Fibroblast of skin of scalp (primary cell): ENCODE results near the gene COQ10B. TPM values are rescaled to one million over a fixed set of nuclear protein-coding genes. Genes with fewer than 3 reads are reported as not detected.
"Not testable (repeated sequence)": the region's sequence is repeated elsewhere in the genome, so short reads cannot be mapped to it uniquely, and the experiment has no call there.

Experiments
- DNase-seq: peaks from one replicate; pipeline ENCODE4 v3.0.0-alpha.2; 2013
- polyA plus RNA-seq, 2 experiments: library from polyadenylated mRNA; unstranded; fragments of 120-200 nt; gene quantifications; one replicate each; pipeline ENCODE4 v1.2.1, GENCODE V29; 2013; ENCODE audit not compliant: insufficient read length in 2 of 2

Gene COQ10B
- polyA plus RNA-seq (2013, experiment 1 of 2; ENCODE audit: insufficient read length) = 23.4 TPM
- polyA plus RNA-seq (2013, experiment 2 of 2; ENCODE audit: insufficient read length) = 24.8 TPM

DNA sequence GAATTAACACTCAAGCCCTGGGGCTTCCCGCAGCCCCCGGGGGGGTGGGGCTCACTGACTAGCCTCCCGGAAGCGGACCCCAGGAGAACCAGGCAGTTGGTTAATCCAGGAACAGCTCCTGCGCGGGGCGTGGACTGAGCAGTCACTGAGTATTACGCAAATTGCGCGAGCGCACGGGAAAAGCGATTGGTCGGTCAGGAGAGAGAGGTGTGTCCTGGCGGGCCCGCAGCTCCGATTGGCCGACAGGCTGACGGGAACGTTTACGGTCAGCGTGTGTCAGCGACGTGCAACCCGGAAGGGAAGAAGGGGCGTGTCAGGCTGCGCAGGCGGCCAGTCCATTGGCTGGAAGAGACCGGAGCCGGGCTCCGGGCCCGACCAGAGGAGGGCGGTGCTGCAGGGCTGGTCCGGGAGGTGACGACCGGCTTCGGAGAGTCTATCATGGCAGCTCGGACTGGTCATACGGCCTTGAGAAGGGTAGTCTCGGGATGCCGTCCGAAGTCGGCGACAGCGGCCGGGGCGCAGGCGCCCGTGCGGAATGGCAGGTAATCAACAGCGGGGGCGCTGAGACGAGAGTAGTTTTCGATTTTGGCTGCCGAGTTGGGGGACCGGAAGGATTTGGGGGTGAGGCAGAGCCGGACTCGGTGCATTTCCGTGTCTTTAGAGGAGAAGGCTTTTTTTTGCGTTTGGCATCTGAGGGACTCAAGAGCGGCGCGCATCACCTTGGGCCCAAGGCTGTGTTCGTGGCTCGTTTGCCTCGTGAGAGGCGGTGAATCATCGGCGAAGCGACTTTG lies at the start of gene COQ10B:
Gene COQ10B, plus strand, starts transcription at position 430 of the 791 bp plus-strand sequence. Its CDS starts 9 bp downstream, at position 439.
- peak; percentile 100 for DNase-seq

DNA sequence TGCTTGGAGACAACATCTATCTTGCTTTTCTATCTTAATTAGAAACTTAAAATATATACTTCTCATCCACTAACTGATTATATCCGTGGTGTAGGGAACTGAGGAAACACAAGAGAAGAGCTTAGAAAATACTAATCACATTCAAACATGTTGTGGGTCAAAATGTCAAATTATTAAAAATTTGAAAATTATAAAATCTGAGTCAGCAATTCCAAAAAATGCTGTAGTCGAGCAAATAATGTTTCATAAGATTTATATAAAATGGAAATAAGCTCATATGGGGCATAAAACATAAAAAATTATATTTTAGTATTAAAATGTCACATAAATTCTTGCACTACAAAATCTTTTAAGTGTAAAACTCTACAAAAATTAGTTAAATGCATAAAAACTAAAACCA lies 47.8 kb upstream of the COQ10B start:
- DNase-seq = no peak

DNA sequence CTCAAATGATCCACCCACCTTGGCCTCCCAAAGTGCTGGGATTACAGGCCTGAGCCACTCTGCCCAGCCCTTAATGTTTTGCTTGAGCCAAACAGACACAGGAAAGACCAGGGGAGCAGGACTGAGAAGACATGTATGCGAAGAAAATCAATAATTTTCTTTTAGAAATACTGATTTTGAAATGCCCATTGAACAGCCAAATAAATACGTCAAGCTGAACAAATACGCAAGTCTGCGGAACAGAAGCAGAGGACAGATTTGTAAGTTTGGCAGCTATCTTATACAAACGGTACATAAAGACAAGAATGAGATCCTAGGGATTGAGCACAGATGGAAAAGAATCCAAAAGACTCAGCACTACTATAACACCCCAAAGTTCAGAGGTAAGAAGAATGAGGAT lies 39.3 kb upstream of the COQ10B start:
- DNase-seq = no peak

DNA sequence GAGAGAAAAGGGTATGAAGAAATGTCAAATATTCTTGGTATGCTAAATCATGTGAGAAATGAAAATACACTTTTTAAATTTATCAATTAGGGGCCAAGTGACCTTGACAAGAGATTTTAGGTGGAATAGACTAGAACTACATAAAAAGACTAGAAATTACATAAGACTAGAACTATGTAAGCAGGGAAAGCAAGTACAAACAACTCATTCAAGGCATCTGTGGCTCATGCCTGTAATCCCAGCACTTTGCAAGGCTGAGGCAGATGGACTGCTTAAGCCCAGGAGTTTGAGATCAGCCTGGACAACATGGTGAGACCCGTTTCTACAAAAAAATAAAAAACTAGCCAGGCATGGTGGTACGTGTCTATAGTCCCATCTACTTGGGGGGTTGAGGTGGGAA lies 38.8 kb upstream of the COQ10B start:
- DNase-seq = no peak

DNA sequence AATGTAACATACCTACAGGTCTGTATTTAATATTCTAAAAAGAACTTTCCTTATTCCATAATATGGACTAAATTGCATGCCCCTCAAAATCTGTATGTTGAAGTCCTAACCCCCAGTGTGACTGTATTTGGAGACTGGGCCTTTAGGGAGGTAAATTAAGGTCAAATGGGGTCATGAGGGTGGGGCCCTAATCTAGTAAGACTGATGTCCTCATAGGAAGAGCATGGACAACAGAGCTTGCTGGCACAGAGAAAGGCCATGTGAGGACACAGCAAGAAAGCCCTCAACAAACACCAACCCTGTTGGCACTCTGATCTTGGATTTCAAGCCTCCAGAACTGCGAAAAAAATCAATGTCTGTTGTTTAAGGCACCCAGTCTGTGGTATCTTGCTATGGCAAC lies 37.1 kb upstream of the COQ10B start:
- no peak for DNase-seq

DNA sequence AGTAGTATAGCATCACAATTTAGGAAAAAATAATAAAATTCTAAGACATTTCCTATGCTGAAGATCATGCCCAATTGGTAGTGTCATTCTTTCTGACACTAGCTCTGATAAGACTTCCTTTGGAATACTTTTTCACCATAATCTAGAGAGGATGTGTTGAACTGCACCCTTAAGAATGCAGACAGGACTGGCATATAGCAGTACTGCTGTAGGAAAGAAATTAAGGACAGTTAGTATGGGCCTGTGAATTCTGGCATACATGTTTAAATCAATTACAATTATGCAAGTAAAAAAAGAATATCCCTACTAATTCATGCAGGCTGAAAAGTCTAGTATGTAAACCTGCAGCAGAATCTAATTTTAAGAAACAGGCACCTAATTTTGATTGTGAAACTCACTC lies 33.9 kb upstream of the COQ10B start:
- no peak for DNase-seq

DNA sequence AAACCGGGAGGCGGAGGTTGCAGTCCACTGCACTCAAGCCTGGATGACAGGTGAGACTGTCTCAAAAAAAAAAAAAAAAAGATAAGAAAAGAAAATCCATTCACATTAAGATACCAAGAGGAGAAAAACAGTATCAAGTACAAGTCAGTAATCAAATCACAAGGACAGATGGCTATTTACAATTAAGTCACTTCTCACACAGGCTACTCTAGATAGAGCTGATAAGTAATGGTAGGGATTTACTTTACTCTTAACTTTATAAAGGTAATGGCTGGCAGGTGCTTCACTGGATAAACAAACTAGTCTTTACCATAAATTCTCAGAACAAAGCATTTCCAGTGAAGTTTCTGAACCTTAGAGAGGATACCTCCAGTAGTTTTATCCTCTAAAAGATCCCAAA lies 30.0 kb upstream of the COQ10B start:
- DNase-seq = no peak

DNA sequence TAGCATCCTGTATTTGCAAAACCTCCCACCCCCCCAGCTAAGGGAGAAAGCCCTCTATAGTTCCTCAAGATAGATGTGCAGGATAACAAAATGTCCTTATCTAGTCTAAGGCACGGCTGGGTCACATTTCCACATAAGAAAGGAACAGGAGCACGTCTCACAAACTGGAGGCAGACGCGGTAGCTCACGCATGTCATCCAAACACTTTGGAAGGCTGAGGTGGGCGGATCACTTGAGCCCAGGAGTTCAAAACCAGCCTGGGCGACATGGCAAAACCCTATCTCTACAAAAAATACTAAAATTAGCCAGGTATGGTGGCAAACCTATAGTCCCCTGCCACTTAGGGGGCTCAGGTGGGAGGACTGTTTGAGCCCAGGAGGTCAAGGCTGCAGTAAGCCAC lies 27.8 kb upstream of the COQ10B start:
- DNase-seq = no peak

DNA sequence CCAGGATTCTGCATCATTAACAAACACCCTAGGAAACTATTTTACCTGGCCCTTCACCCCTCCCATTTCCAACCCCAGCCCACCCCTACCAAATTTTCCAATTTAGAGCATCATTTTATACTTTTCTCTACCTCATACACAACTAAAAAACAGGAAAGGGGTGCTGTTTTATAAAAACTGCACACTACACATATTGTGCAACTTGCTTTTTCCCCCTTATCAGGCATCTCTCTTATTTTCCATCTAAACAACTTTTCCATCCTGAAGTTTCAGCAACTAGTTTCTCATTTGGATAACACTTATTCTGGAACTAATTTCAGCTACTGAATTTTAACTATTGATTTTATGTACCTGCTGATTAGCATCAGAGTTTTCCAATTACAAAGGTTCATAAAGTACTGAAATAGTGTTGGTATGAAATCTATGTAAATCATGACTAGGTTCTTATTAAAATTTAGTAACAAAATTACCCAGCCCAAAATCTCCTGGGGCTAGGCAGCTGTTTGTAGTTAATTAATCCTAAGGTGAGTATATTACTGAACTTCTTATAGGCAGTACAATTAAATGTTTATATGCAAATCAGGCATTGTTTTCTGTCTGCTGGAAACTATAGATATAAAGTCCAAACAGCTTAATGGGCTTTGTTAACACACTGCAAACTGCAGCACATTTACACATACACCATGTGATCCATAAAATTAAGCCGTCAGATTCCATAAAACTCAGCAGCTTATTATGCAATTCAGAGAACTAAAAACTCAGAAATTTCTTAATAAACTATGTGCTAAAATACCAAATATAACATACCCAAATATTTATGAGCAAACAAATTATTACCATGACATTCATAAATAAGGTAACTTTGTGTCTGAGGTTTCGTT lies 26.4 kb upstream of the COQ10B start:
- DNase-seq = no peak

DNA sequence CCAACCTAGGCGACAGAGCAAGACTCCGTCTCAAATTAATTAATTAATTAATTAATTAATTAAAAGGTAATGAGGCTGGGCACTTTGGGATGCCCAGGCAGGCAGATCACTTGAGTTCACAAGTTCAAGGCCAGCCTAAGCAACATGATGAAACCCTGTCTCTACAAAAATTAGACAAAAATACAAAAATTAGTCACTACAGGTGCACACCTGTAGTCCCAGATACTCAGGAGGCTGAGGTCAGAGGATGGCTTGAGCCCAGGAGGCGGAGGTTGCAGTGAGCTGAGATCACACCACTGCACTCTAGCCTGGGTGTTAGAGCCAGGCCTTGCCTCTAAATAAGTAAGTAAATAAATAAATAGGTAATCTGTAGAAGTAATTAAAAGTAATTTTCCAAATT lies 25.4 kb upstream of the COQ10B start:
- no peak for DNase-seq

DNA sequence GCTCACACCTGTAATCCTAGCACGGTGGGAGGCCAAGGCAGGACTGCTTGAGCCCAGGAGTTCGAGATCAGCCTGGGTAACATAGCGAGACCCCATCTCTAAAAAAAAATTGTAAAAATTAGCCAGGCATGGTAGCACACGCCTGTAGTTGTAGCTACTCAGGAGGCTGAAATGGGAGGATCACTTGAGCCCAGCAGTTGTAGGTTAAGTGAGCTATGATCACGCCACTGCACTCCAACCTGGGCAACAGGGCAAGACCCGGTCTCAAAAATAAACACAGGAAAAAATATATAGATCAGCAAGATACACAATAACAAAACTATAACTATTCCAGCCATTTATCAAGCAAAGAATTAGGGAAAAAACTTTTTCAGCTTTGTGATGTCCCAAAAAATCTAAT lies 21.5 kb upstream of the COQ10B start:
- DNase-seq = no peak

DNA sequence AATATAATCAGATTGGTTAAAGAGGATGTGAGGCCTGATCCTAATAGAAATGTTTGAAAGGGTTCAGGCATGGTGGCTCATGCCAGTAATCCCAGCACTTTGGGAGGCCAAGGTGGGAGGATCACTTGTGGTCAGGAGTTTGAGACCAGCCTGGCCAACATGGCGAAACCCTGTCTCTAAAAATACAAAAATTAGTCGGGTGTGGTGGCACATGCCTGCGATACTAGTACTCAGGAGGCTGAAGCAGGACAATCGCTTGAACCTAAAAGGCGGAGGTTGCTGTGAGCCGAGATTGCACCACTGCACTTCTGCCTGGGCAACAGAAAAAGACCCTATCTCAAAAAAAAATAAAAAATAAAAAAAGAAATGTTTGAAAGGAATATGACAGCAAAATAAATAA lies 20.8 kb upstream of the COQ10B start:
- DNase-seq = not testable (repeated sequence)

DNA sequence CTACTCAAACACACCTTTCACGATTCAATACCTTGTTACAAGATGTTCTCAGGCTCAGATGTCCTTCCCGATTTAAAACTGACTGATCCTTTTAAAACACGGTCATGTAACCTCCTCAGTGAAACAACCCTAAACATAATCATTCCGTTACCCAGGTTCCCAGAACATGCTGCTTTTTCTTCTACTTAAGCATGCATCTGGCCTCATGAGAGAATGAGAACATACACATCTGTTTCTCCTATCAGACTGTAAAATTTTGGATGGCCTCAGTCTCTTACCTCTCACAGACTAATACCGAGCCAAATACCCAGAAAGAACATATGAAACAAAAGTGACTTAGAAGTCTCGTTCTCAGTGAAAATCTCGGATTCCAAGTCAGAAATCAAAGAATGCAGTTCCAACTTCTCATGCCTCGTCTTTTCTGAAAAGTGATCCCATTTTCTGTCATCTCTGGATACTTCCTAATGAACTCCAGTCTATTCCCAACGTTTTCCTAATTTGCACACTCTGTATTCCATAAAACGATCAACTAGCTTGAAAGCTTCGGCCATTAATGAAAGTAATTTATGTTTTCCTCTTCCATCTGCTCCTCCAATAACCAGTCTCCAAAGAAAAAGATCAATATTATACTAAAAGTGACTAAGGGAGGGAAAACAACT lies 19.4 kb upstream of the COQ10B start:
- no peak for DNase-seq

DNA sequence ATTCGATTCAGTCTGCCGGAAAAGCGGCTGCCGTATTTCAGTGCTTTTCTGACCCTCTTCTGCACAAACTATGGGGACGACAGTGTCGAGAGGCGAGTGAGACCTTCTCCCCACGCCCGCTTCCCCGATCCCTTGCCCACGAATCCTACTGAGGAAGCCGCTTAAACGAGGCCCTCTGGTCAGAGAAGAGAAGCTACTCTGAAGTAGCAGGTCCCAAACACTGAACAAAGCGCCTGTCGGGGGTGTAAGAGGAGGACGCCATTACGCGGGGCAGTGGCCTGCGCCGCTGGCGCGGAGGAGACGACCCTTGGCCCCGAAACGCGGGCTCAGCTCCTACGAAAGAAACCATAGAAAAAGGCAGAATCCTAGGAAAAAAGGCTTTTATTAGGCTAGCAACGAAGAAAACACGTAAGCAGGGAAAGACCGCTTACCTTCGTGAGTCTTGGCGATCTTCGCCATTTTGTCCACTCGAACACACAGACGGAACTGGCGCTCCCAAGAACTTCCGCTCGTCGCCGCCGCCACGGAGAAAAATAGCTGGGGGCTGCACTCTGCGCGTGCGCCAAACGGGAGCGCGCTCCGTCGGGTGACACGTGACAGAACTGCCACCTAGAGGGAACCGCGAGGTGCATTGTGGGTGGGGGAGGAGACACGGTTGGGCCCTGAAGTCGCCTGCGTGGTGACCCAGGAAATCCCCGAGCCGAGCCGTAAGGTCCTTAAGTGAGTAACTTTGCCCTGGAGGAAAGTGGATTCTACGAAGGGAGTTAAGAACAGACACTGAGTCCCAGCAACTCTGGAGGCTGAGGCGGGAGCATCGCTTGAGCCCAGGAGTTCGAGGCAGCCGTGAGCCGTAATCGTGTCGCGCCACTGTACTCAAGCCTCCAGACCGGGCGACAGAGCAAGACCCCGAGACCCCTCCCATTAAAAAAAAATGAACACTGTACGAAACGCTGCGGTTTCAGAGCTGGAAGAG lies 18.5 kb upstream of the COQ10B start, which contains the start of gene SF3B1:
Gene SF3B1, minus strand, starts transcription at position 488 of the 973 bp plus-strand sequence. Its CDS starts 29 bp downstream, at position 459.
- DNase-seq = peak; percentile 98

DNA sequence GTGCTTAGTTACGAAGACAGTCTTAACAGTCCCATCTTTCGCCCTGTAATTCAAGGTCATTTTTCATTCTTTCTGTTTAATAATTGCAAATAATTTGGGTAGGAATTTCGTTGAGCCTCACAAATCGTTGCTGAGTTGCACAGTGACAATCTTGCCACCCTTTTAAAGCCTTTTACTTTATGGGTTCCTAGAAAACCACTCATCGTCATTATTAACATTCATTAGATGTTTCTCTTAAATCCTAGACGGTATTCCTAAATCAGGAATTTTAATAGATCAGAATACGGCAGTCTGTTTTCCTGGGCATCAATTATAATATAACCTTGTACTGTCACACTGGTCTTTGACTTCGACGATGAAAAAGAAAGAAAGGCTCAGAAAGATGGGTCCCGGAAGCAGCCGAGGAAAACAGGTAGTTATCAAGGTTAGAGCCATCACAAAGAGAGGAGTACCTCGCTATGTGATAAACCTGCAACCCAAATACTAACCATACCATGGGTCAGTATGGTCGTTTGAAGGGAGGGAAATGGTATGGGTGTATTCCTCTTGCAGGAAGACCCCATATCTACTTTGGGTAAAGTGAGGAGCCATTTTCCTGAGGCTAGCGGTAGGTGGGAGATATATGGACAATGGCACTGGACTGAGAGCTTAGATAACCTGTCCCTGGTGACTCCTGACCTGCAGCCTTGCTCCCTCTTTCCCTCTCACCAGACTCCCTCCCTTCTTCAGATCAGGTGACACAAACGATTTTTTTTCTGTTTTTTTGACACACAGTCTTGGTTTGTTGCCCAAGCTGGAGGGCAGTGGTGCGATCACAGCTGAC lies 17.5 kb upstream of the COQ10B start:
- no peak for DNase-seq

DNA sequence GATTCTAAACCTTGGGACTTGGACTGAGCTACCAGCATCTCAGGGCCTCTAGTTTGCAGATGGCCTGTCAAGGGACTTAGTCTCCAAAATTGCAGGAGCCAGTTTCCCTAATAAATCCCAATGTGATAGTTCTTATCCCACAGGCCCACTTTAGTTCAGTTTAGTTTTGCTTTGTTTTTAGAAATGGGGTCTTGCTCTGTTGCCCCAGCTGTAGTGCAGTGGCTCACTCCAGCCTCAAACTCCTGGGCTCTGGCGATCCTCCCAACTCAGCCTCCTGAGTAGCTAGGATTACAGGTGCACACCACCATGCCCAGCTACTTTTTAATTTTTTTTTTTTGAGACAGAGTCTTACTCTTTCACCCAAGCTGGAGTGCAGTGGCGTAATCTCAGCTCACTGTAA lies 16.0 kb upstream of the COQ10B start:
- no peak for DNase-seq

DNA sequence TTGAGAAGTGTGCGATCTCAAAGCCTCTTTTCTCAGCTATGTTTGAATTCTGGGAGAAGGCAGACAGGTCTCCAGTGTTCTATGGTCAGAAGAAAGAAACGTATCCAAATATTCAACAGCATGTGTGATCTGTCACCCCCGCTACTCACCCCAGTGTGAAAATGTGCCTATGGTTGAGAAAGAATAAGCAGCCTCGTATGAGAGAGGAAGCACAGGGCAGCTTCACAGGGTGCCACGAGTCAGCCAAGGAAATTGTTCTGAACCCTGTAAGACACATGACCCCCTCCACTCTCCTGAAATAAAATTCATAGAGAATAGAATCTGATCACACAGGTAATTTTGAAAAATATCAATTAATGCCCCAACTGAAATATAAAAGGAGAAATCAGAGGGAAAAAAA lies 10.5 kb upstream of the COQ10B start:
- no peak for DNase-seq

DNA sequence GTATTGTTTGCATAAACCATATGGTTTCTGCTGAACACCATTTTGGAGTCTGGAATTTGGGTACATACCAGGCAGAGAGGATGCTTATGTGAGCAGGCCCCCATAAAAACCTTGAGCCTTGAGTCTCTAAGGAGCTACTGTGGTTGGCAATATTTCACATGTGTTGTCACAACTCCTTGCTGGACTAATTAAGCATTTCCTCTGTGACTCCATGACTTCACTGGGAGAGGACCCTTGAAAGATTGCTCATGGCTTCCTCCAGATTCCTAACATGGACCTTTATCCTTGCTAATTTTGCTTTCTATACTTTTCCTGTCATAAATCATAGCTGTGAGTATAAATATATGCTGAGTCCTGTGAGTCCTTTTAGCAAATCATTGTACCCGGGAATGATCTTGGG lies 7.6 kb upstream of the COQ10B start:
- peak; percentile 28 for DNase-seq

DNA sequence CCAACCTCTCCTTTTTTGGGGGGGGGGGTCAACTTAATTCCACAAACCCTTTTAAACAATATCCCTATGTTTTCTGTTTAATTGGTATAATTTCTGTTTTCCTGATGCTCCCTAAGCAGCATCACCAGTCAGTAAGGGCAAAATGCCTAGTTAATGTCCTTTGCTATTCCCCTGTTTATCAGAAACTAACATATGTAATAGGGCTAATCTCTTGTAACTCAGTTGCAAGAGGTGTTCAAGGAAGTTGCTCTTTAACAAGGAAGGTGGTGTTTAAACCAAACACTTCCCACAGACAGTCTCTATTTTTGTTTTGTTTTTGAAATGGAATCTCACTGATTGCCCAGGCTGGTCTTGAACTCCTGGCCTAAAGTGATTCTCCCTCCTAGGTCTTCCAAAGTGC lies 6.5 kb upstream of the COQ10B start:
- no peak for DNase-seq

DNA sequence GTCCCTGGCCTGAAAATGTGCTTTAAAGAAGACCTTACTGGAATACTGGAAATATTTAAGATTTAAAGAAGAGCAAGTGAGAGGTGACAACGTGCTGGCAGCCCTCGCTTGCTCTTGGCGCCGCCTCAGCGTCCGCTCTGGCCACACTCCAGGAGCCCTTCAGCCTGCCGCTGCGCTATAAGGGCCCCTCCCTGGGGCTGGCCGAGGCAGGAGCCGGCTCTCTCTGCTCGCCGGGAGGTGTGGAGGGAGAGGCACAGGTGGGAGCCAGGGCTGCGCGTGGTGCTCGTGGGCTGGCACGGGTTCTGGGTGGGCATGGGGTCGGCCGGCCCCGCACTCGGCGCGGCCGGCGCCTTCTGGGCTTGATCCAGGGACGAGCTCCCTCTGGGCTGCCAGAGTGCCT lies 2.9 kb upstream of the COQ10B start:
- no peak for DNase-seq

DNA sequence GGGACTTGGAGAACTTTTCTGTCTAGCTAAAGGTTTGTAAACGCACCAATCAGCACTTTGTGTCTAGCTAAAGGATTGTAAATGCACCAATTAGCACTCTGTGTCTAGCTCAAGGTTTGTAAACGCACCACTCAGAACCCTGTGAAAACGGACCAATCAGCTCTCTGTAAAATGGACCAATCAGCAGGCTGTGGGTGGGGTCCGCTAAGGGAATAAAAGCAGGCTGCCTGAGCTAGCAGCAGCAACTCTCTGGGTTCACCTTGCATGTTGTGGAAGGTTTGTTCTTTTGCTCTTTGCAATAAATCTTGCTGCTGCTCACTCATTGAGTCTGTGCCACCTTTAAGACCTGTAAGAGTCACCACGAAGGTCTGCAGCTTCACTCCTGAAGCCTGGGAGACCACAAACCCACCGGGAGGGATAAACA lies 2.4 kb upstream of the COQ10B start:
- not testable (repeated sequence) for DNase-seq
